ENCODE data around the gene ARHGEF28. TPM values are rescaled to one million over a fixed set of nuclear protein-coding genes. Genes with fewer than 3 reads are reported as not detected.

Gene ARHGEF28
- total and polyA plus RNA-seq, 8 donors, result 13.9 to 156 (median 55.7) TPM

GRCh38 chr5:73607228-73607627 is 18.8 kb upstream of the ARHGEF28 start:
- peaks cover 7 to 20% (median 14%) of the 10 kb centered on the region in 4 donors for H3K4me1 ChIP-seq
- no peaks in the 10 kb centered on the region for H3K27me3 ChIP-seq
- TF ChIP-seq POLR2AphosphoS5 (IDR thresholded peaks at IDR 0.05), result no peak
- no peak for TF ChIP-seq CTCF (IDR thresholded peaks at IDR 0.05)
- no peak for TF ChIP-seq POLR2A (IDR thresholded peaks at IDR 0.05)
- TF ChIP-seq EP300 (IDR thresholded peaks at IDR 0.05), result no peak
- no peak for DNase-seq
- intact Hi-C loops (cut with DNase I; ENCODE audit: low total_unique reads), result no loop called here
- peaks cover 0 to 2% (median 0%) of the 10 kb centered on the region in 4 donors for H3K9me3 ChIP-seq
- H3K36me3 ChIP-seq, result no peaks in the 10 kb centered on the region
- no peak overlapping the region for H3K4me3 ChIP-seq
- peak overlapping the region in 4 of 5 donors; percentile 48 to 82 (median 72) for H3K27ac ChIP-seq

- 17 to 29% (median 19%) methylated on average over 3 of the region's 3 CpGs for whole genome bisulfite sequencing, 5 donors
- intact Hi-C loops (cut with DNase I; ENCODE audit: low total_unique reads), result no loop called here
- TF ChIP-seq CTCF (IDR thresholded peaks at IDR 0.05), result no peak
- TF ChIP-seq POLR2AphosphoS5 (IDR thresholded peaks at IDR 0.05), result peak in 2 of 3 donors; percentile 54 to 71
- Histone ChIP-seq H3K27ac (peak overlapping the region in 4 of 5 donors; percentile 54 to 74 (median 64)), H3K4me1 (peaks cover 6 to 33% (median 13%) of the 10 kb centered on the region in 4 donors), H3K4me3 (no peak overlapping the region), H3K36me3 (no peaks in the 10 kb centered on the region), H3K9me3 (no peaks in the 10 kb centered on the region), H3K27me3 (no peaks in the 10 kb centered on the region)
- DNase-seq, result peak in 1 of 2 donors; percentile 81
Observed at GRCh38 chr5:73612799-73613198, 13.2 kb upstream of the ARHGEF28 start.

- H3K36me3 ChIP-seq, result no peaks in the 10 kb centered on the region
- H3K27ac ChIP-seq, result peak overlapping the region in 2 of 5 donors; percentile 18 to 52
- 67 to 87% (median 83%) methylated on average over 1 to 2 of the region's 2 CpGs for whole genome bisulfite sequencing, 5 donors
- intact Hi-C loops (cut with DNase I; ENCODE audit: low total_unique reads), result no loop called here
- H3K27me3 ChIP-seq, result no peaks in the 10 kb centered on the region
- no peak for DNase-seq
- H3K9me3 ChIP-seq, result no peaks in the 10 kb centered on the region
- TF ChIP-seq CTCF (IDR thresholded peaks at IDR 0.05) (no peak), EP300 (IDR thresholded peaks at IDR 0.05) (no peak), POLR2AphosphoS5 (IDR thresholded peaks at IDR 0.05) (no peak), POLR2A (IDR thresholded peaks at IDR 0.05) (no peak)
- peaks cover 6 to 45% (median 13%) of the 10 kb centered on the region in 4 donors for H3K4me1 ChIP-seq
- H3K4me3 ChIP-seq, result no peak overlapping the region
Observed at GRCh38 chr5:73615085-73615484, 10.9 kb upstream of the ARHGEF28 start.

GRCh38 chr5:73615947-73616346 is 10.0 kb upstream of the ARHGEF28 start:
- Histone ChIP-seq H3K36me3 (no peaks in the 10 kb centered on the region), H3K9me3 (no peaks in the 10 kb centered on the region), H3K27me3 (no peaks in the 10 kb centered on the region), H3K27ac (peak overlapping the region in 1 of 5 donors; percentile 81), H3K4me3 (no peak overlapping the region), H3K4me1 (peaks cover 6 to 45% (median 13%) of the 10 kb centered on the region in 4 donors)
- intact Hi-C loops (cut with DNase I; ENCODE audit: low total_unique reads), result no loop called here
- no peak for TF ChIP-seq CTCF (IDR thresholded peaks at IDR 0.05)
- no peak for TF ChIP-seq POLR2A (IDR thresholded peaks at IDR 0.05)
- TF ChIP-seq POLR2AphosphoS5 (IDR thresholded peaks at IDR 0.05), result no peak
- no peak for TF ChIP-seq EP300 (IDR thresholded peaks at IDR 0.05)
- no peak for DNase-seq
- WGBS, 5 donors, result 79 to 91% (median 88%) methylated on average over 4 of the region's 4 CpGs
